COLO829 (cell line): Measurements from ENCODE around the gene SSBP1.
"Not testable (repeated sequence)": the region's sequence is repeated elsewhere in the genome, so short reads cannot be mapped to it uniquely, and the experiment has no call there.

Experiments
- DNase-seq: peaks from one replicate; pipeline ENCODE4 v3.0.0; 2012; ENCODE audit warnings: low spot score

Gene SSBP1, protein sequence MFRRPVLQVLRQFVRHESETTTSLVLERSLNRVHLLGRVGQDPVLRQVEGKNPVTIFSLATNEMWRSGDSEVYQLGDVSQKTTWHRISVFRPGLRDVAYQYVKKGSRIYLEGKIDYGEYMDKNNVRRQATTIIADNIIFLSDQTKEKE

DNA sequence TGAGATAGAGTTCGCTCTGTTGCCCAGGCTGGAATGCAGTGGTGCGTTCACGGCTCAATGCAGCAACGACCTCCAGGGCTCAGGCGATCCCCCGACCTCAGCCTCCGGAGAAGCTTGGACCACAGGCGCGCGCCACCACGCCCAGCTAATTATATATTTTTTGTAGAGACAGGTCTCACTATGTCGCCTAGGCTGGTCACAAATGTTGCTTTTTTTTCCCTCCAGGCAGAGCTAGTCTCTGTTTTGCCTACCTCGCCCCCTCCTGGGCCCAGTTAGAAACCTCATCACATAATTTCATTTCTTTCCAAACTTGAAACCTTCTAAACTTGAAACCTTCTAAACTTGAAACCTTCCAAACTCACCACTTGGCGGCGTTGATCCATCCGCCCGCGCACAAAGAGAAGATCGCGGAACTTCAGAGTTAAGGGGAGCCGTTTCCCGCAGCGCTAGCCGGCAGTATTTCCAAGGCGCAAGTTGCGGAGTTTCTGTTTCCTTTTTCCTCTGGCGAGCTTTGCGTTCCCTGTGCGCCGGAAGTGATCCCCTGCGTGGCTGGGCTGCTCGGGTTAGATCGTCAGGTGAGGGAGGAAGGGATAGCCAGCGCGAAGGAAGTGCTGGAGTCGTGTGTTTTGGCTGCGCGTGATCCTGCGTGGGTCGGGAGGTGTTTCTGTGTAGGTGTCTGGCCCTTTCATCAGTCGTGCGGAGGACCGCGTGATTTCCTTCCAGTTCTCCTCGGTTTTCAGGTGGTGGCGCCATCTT is at the start of gene SSBP1:
Gene SSBP1 (plus strand): TSS at position 523 of the 756 bp plus-strand sequence. CDS start 809 bp downstream, outside the sequence.
- peak; percentile 99 for DNase-seq

- DNase-seq = not testable (repeated sequence)
Observed at GRCh38 chr7:141689072-141689825, 48.9 kb upstream of the SSBP1 start.

- no peak for DNase-seq
Observed at GRCh38 chr7:141691540-141691939, 46.6 kb upstream of the SSBP1 start.

GRCh38 chr7:141691961-141692360 is 46.2 kb upstream of the SSBP1 start:
- no peak for DNase-seq

GRCh38 chr7:141693082-141693481 is 45.1 kb upstream of the SSBP1 start:
- DNase-seq = no peak

GRCh38 chr7:141695803-141696289 is 42.3 kb upstream of the SSBP1 start:
- DNase-seq = no peak

GRCh38 chr7:141696348-141696747 is 41.8 kb upstream of the SSBP1 start:
- DNase-seq = no peak

- no peak for DNase-seq
Observed at GRCh38 chr7:141697211-141697871, 40.8 kb upstream of the SSBP1 start.

GRCh38 chr7:141698247-141699015 is 39.7 kb upstream of the SSBP1 start:
- no peak for DNase-seq

DNA sequence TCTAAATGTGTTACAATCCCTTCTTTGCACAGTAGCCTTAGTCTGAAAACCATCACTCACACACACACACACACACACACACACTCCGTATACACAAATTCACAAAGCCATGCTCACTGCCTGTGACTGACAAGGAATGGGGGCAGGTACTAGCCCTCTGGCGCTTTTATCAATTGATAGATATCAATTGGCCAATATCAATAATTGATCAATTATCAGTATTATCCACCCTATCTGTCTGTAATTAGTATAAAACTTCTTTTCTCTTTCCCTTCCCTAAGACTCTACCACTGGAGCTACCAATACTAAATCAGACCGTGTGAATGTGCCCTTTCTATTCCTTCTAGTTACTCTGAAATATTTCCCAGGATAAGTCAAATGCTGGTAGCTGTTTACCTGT is 38.3 kb upstream of the SSBP1 start:
- no peak for DNase-seq

DNA sequence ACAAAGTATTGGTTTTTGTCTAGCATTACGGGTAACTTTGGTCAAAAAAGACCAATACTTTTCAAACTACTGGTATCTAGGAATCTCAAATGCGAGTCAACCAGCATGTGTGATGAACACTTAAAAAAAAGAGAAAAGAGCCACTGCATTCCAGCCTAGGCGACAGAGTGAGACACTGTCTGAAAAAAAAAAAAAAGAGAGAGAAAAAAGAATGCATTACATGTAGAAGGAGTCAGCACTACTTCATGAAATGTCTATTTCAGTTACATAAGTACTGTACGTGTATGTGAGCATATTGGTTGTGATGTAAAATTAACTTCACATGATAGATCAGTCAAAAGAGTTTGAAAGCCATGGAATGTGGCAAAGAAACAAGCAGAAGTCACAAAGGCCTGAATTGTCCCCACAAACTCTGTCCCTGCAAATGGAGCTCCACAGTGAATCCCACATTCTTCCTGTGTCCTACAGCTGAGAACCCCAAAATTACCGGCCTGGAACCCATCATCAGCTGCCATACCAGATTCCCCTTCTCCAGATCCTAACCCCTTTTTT is 37.8 kb upstream of the SSBP1 start:
- DNase-seq = no peak

GRCh38 chr7:141700848-141701371 is 37.2 kb upstream of the SSBP1 start:
- no peak for DNase-seq

GRCh38 chr7:141701489-141702046 is 36.6 kb upstream of the SSBP1 start:
- no peak for DNase-seq

DNA sequence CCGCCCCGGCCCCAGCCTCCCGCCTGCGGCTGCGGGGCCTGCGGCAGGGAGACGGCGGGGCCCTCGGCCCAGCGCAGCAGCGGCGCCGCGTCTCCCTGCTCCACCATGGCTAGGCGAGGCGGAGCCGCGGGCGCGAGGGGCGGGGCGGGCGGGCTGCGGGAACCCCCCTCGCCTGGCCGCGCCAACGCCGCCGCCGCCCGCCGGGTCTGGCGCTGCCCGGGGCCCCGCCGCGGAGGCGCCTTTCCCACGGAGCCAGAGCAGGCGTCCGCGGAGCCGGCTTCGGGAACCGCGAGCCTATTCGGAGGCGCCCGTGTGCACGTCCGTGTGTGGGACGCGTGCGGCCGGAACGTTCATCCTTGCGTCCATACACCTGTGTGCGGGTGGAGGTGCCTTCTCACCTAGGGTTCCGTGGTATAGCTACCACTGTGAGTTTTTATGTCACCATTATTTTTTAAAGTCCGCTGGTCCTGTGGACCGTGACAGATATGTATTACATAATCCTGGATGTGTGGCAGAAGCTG is 36.1 kb upstream of the SSBP1 start, which contains the start of gene DENND11:
Gene DENND11 (minus strand): TSS at position 120 of the 521 bp plus-strand sequence. CDS start 13 bp downstream, at position 107.
- DNase-seq = peak; percentile 42

- DNase-seq = no peak
Observed at GRCh38 chr7:141702892-141703291, 35.3 kb upstream of the SSBP1 start.

- no peak for DNase-seq
Observed at GRCh38 chr7:141704112-141704511, 34.0 kb upstream of the SSBP1 start.

- no peak for DNase-seq
Observed at GRCh38 chr7:141704741-141705140, 33.4 kb upstream of the SSBP1 start.

GRCh38 chr7:141706239-141707064 is 31.7 kb upstream of the SSBP1 start:
- DNase-seq = no peak

- DNase-seq = no peak
Observed at GRCh38 chr7:141708351-141708750, 29.8 kb upstream of the SSBP1 start, which contains the start of gene WEE2. Gene WEE2 (plus strand): TSS chr7:141708353. CDS start chr7:141708759, 406 bp downstream.
